HL-60 (cell line): Measurements from ENCODE around the gene CDCA5.

ENCODE experiments used
- DNase-seq, 2 experiments: peaks; one replicate each; pipeline ENCODE4 v3.0.0-alpha.2; 2010 to 2020; ENCODE audit warnings: low read depth in 1 of 2, low spot score in 1 of 2
- H3K27ac ChIP-seq: fragments of 250-450 bp; sonication (Bioruptor Pico); replicated peaks from 2 replicates; pipeline ENCODE4 v1.5.1; 2020; ENCODE audit warnings: mild to moderate bottlenecking, moderate library complexity
- H3K27me3 ChIP-seq: fragments of 250-450 bp; sonication (Bioruptor Pico); 2 replicates; pipeline ENCODE4 v1.5.1; 2021; ENCODE audit warnings: mild to moderate bottlenecking, moderate library complexity; ENCODE audit not compliant: insufficient read depth, poor library complexity, severe bottlenecking
- H3K4me3 ChIP-seq: replicated peaks from 2 replicates; pipeline ENCODE4 v1.5.1; 2011; ENCODE audit warnings: mild to moderate bottlenecking, control low read depth, low read length; ENCODE audit not compliant: insufficient read depth
- GABPA ChIP-seq: IDR thresholded peaks from 2 replicates; pipeline ENCODE4 v1.6.1; 2012; ENCODE audit warnings: low read depth
- POLR2AphosphoS5 ChIP-seq: IDR thresholded peaks from 2 replicates; pipeline ENCODE4 v1.6.1; 2012; ENCODE audit warnings: low read depth
- SPI1 ChIP-seq: IDR thresholded peaks from 2 replicates; pipeline ENCODE4 v1.6.1; 2012; ENCODE audit warnings: low read depth, mild to moderate bottlenecking, borderline replicate concordance
- TF ChIP-seq, protein P1 (sequence below): IDR thresholded peaks from 2 replicates; pipeline ENCODE4 v1.6.1; 2012; ENCODE audit warnings: low read depth; ENCODE audit not compliant: insufficient replicate concordance
- TF ChIP-seq, protein P2 (sequence below): IDR thresholded peaks from one replicate; pipeline ENCODE4 v1.5.1; 2011; ENCODE audit warnings: low read length, control low read depth, inconsistent platforms; ENCODE audit not compliant: insufficient read depth

Gene CDCA5

DNA sequence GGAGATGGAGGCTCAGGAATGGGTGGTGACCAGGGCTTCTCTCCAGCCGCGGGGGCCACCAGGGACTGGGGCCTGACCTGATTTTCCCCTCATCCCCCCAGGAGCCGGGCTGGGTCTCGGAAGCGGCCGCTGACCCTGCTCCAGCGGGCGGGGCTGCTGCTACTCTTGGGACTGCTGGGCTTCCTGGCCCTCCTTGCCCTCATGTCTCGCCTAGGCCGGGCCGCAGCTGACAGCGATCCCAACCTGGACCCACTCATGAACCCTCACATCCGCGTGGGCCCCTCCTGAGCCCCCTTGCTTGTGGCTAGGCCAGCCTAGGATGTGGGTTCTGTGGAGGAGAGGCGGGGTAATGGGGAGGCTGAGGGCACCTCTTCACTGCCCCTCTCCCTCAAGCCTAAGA lies 4.0 kb upstream of the CDCA5 start:
- TF ChIP-seq GABPA (no peak), SPI1 (no peak), POLR2AphosphoS5 (no peak)
- TF ChIP-seq, protein P1, sequence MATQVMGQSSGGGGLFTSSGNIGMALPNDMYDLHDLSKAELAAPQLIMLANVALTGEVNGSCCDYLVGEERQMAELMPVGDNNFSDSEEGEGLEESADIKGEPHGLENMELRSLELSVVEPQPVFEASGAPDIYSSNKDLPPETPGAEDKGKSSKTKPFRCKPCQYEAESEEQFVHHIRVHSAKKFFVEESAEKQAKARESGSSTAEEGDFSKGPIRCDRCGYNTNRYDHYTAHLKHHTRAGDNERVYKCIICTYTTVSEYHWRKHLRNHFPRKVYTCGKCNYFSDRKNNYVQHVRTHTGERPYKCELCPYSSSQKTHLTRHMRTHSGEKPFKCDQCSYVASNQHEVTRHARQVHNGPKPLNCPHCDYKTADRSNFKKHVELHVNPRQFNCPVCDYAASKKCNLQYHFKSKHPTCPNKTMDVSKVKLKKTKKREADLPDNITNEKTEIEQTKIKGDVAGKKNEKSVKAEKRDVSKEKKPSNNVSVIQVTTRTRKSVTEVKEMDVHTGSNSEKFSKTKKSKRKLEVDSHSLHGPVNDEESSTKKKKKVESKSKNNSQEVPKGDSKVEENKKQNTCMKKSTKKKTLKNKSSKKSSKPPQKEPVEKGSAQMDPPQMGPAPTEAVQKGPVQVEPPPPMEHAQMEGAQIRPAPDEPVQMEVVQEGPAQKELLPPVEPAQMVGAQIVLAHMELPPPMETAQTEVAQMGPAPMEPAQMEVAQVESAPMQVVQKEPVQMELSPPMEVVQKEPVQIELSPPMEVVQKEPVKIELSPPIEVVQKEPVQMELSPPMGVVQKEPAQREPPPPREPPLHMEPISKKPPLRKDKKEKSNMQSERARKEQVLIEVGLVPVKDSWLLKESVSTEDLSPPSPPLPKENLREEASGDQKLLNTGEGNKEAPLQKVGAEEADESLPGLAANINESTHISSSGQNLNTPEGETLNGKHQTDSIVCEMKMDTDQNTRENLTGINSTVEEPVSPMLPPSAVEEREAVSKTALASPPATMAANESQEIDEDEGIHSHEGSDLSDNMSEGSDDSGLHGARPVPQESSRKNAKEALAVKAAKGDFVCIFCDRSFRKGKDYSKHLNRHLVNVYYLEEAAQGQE: no peak
- TF ChIP-seq, protein P2, sequence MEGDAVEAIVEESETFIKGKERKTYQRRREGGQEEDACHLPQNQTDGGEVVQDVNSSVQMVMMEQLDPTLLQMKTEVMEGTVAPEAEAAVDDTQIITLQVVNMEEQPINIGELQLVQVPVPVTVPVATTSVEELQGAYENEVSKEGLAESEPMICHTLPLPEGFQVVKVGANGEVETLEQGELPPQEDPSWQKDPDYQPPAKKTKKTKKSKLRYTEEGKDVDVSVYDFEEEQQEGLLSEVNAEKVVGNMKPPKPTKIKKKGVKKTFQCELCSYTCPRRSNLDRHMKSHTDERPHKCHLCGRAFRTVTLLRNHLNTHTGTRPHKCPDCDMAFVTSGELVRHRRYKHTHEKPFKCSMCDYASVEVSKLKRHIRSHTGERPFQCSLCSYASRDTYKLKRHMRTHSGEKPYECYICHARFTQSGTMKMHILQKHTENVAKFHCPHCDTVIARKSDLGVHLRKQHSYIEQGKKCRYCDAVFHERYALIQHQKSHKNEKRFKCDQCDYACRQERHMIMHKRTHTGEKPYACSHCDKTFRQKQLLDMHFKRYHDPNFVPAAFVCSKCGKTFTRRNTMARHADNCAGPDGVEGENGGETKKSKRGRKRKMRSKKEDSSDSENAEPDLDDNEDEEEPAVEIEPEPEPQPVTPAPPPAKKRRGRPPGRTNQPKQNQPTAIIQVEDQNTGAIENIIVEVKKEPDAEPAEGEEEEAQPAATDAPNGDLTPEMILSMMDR: no peak
- Histone ChIP-seq H3K27ac (no peak overlapping the region), H3K4me3 (no peak overlapping the region), H3K27me3 (no peaks in the 10 kb centered on the region)
- no peak for DNase-seq

DNA sequence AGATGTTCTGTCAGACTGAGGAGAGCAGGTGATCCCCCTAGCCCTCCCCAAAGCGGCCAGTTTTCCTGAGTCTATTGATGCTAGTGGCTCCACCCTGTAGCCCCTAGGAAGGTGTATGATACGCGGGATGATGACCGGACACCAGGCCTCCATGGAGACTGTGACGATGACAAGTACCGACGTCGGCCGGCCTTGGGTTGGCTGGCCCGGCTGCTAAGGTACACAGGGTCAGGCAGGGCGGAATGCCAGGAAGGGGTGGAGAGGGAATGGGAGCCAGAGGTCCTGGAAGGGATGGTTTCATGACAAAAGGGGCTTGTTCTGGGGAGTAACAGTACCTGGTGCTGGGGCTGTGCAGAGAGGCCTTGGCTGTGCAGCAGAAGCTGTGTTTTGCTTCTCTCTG lies 3.4 kb upstream of the CDCA5 start:
- H3K27ac ChIP-seq: no peak overlapping the region
- H3K4me3 ChIP-seq: no peak overlapping the region
- no peak for DNase-seq
- TF ChIP-seq, protein P1: no peak
- TF ChIP-seq GABPA (no peak), SPI1 (no peak), POLR2AphosphoS5 (no peak)
- TF ChIP-seq, protein P2: no peak
- no peaks in the 10 kb centered on the region for H3K27me3 ChIP-seq

DNA sequence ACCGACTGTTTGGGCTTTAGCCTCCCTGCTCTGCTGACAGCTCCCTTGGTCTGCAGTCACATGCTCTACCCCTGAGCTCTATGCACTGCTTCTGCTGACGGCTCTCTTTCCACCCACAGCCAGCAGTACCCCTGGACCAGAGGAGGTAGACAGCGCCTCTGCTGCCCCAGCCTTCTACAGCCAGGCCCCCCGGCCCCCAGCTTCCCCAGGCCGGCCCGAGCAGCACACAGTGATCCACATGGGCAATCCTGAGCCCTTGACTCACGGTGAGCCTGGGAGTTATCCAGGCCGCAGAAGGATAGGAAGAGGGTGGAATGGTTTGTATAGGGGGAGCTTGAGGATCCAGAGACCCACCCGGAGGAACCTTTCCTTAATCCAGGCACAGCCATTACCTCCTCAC lies 3.0 kb upstream of the CDCA5 start:
- H3K4me3 ChIP-seq: no peak overlapping the region
- no peak overlapping the region for H3K27ac ChIP-seq
- no peaks in the 10 kb centered on the region for H3K27me3 ChIP-seq
- no peak for DNase-seq
- TF ChIP-seq, protein P1: no peak
- TF ChIP-seq POLR2AphosphoS5 (no peak), GABPA (no peak), SPI1 (no peak)
- TF ChIP-seq, protein P2: no peak
